Eye (tissue), 1 donor: ENCODE results near the gene INS.

Source experiments
- DNase-seq: peaks from one replicate; pipeline ENCODE4 v3.0.0-alpha.2; 2015

The INS gene

GRCh38 chr11:2164081-2164480 lies 3.1 kb upstream of the INS start:
- no peak for DNase-seq

- no peak for DNase-seq
Measured at GRCh38 chr11:2163428-2163978, 2.5 kb upstream of the INS start.

- DNase-seq: no peak
Measured at GRCh38 chr11:2159536-2160413, 1.2 kb downstream of the INS start.

- no peak for DNase-seq
Measured at GRCh38 chr11:2158966-2159365, 2.0 kb downstream of the INS start.

GRCh38 chr11:2158296-2158737 lies 2.7 kb downstream of the INS start:
- DNase-seq: no peak

- DNase-seq: no peak
Measured at GRCh38 chr11:2157294-2158040, 3.5 kb downstream of the INS start.

GRCh38 chr11:2156416-2157182 lies 4.4 kb downstream of the INS start:
- DNase-seq: peak; percentile 85

GRCh38 chr11:2155511-2155910 lies 5.5 kb downstream of the INS start:
- no peak for DNase-seq

GRCh38 chr11:2154889-2155288 lies 6.1 kb downstream of the INS start:
- no peak for DNase-seq

- no peak for DNase-seq
Measured at GRCh38 chr11:2154195-2154585, 6.8 kb downstream of the INS start.

- no peak for DNase-seq
Measured at GRCh38 chr11:2153581-2154194, 7.3 kb downstream of the INS start.

- peak; percentile 95 for DNase-seq
Measured at GRCh38 chr11:2151500-2152257, 9.3 kb downstream of the INS start.

GRCh38 chr11:2149864-2150847 lies 10.9 kb downstream of the INS start:
- DNase-seq: peak; percentile 92

- DNase-seq: no peak
Measured at GRCh38 chr11:2149460-2149859, 11.5 kb downstream of the INS start.

- no peak for DNase-seq
Measured at GRCh38 chr11:2148595-2148994, 12.4 kb downstream of the INS start.

GRCh38 chr11:2147391-2147790 lies 13.6 kb downstream of the INS start:
- no peak for DNase-seq

- no peak for DNase-seq
Measured at GRCh38 chr11:2146051-2146450, 15.0 kb downstream of the INS start.

- no peak for DNase-seq
Measured at GRCh38 chr11:2144544-2145248, 16.3 kb downstream of the INS start.

GRCh38 chr11:2143799-2144543 lies 17.0 kb downstream of the INS start:
- peak; percentile 59 for DNase-seq
